SK-N-MC (cell line): ENCODE data around the gene CSTF1.

ENCODE experiments used
- EZH2 ChIP-seq: fragments of 200-600 bp; sonication (generic); IDR thresholded peaks from one replicate; pipeline ENCODE4 v1.6.1; 2017; ENCODE audit warnings: antibody characterized with exemption
- POLR2AphosphoS5 ChIP-seq: IDR thresholded peaks from 2 replicates; pipeline ENCODE4 v1.6.1; 2012; ENCODE audit warnings: mild to moderate bottlenecking, low read depth, low read length, borderline replicate concordance

DNA sequence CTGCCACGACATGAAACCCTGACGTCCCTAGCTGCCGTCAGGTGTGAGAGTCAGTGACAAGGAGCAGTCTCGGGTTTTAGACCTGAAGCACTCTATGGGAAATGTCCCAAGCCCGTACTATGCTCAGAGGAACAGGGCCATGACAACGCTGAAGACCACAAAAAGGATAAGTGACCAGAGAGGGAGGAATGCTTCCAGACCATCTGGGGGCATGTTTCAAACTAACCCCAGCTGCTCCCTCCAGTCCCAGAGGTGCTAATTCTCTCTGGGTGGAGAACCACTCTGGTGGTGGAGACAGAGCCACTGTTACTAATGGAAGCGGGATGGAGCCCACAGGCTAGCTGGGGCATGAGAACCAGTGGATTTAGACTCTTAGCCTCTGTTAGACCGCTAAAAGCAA, 9.1 kb upstream of the CSTF1 start:
- TF ChIP-seq EZH2 (no peak), POLR2AphosphoS5 (no peak)
